HS-27A (cell line): Measurements from ENCODE around the gene ADAMTS15.

Experiments used
- DNase-seq: peaks from one replicate; pipeline ENCODE4 v3.0.0-alpha.2; 2012; ENCODE audit warnings: low read depth, missing footprints

The ADAMTS15 gene

DNA sequence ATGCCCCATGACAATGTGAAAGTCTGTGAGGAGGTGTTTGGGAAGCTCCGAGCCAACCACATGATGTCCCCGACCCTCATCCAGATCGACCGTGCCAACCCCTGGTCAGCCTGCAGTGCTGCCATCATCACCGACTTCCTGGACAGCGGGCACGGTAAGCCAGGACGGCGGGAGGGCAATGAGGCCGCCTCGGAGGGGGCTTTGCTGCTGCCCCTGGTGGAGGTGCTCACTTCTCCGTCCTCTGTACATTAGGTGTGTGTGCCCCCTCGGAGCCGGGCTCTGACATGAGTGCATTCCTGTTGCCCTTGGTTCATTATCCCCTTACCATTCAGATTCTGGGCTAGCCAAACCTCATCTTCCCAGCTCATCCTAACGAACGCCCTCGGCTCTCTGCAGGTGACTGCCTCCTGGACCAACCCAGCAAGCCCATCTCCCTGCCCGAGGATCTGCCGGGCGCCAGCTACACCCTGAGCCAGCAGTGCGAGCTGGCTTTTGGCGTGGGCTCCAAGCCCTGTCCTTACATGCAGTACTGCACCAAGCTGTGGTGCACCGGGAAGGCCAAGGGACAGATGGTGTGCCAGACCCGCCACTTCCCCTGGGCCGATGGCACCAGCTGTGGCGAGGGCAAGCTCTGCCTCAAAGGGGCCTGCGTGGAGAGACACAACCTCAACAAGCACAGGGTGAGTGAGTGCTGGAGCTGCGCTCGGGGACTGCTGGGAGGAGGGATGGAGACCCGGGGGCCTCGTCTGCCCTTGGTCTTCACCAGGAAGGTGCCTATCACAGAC is 13.8 kb downstream of the ADAMTS15 start:
- DNase-seq, result no peak

DNA sequence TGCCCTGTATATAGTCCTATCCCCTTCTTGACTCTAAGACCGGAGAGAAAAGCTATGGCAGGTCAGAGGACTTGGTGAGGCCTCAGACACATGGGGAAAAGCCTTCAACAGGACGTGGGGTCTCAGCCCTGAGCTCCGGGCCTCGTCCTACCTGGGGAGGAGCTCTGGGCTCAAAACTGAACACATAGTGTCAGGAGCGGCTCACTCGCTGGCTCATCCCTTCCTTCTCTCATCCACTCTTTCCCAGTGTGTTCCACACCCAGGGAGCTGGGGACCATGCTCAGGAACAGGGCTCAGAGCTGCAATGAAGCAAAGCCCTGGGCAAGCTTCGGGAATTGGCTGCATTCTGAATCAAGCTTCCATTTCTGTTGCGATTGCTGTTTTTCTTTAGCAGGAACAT is 14.5 kb downstream of the ADAMTS15 start:
- no peak for DNase-seq

DNA sequence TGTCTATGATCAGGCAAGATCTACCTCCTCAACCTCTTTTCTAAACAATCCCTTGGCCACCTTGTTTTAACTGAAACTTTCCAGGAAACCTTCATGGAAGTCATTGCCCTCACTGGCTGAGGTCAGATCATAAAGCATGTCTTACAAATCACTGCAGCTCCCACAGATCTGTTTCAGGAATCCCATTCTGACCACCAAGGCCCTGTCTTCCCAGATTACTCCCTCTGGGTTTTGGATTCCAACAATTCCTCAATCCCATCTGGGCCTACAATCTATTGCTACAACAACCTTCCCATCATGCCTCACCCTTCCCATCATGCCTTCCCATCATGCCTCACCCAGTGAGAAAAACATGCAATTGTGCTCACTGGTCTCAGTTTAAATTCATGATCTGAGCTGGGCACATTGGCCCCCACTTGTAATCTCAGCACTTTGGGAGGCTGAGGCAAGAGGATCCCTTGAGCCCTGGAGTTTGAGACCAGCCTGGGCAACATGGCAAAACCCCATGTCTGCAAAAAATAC is 15.9 kb downstream of the ADAMTS15 start:
- no peak for DNase-seq

DNA sequence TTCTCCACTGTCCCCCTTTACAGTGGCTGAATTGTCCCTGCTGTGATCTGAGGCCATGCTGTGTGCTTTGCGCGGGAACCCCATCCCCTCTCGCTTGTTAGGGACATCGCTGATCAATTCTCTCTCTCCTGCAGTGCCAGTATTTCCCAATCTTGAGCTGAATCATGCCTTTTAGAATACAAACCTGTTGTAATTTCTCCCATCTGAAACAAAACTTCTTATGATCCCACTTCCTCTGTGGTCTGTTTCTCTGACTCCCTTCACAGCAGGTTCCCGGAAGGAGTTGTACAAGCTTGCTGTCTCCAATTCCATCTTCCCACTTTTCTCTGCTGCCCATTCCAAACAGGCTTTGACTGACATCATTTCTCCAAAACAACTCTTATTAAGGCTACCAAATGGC is 16.8 kb downstream of the ADAMTS15 start:
- DNase-seq, result no peak

DNA sequence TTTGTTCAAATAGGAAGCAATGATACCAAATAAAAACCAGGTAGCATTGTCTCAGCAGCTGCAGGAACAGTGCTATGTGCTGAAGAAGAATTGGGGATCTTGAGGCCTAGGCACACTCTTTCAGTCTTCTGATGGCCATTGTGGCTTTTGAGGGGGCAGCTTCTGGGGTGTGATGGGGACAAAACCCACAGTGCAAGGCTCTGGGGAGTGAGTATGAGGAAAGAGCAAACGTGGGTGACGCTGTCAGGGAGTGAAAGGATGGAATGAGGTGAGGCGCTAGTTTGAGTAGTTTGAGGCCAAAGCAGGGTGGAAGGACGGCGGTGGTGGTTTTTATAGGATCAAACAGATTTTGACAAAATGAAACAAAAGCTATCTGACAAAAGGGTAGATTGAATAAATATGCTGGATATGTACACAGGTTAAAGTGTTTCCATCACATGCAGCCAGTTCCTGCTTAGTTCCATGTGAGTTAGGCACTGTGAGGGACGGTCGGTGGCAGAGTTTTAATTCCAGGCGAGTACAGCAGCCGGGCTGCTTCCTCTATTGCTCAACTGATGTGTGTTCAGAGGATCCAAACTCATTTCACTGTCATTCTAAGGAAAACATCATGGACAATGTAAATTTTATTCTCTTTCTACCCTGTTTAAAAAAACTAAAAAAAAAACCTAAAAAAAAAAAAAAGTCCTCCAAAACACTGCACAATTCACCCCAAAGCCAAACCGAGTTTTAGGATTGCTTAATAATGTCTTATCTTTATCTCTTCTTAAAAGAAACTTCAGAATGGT is 18.9 kb downstream of the ADAMTS15 start:
- no peak for DNase-seq

GRCh38 chr11:130469181-130469580 is 20.7 kb downstream of the ADAMTS15 start:
- no peak for DNase-seq

DNA sequence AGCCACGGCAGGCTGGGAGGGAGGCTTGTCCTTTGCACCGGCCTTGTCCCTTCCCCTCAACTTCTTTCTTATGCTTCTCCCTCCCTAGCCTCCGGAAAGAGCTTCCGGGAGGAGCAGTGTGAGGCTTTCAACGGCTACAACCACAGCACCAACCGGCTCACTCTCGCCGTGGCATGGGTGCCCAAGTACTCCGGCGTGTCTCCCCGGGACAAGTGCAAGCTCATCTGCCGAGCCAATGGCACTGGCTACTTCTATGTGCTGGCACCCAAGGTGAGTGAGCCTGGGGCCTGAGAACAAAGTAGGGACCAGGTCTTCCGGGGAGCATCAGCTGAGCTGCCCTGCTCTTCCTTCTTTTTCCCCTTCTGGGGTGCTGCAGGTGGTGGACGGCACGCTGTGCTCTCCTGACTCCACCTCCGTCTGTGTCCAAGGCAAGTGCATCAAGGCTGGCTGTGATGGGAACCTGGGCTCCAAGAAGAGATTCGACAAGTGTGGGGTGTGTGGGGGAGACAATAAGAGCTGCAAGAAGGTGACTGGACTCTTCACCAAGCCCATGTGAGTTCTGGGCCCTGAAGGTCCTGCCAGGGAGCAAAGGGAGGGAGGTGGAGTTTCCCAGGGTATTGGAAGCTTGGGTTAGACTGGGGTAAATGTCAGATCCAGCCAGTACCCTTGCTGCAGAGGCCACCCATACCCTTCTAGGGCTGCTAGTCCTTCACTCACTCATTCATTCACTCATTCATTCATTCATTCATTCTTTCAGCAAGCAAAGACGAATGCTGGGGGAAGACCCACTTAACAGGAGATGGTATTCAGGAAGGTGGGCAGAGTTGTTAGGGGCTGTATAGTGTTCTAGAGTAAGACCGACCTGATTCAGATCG is 22.6 kb downstream of the ADAMTS15 start:
- no peak for DNase-seq

DNA sequence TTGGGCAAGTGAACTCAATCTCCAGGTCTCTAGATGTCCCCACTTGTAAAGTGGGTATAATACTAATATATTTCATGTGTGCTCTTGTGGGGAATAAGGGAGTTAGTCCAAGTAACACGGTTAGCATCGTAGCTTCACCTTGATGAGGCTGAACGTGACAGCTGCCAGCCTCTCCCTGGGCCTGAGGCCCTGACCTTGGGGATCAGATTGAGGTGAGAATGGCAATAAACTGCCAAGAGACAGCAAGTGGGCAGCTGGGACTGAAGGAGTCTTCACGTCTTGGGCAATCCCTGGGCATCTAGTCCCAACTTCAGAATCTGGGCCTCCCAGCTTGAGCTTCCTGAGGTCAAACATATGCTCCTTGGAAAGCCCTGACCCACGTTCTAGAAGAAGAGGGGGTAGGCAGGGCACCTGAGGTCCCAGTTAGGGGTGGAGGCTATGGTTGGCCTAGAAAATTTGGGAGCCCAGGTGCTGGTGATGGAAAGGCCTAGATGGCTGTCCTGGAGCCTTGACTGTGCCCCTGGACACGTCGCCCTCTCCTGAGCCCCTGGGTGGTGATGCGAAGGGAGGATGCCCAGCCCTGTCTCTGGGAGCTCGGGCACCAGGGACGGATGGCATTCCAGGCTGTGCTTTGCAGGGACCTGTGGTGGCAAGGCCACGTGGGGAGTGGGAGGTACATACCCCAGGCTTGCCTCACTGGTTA is 23.4 kb downstream of the ADAMTS15 start:
- no peak for DNase-seq

DNA sequence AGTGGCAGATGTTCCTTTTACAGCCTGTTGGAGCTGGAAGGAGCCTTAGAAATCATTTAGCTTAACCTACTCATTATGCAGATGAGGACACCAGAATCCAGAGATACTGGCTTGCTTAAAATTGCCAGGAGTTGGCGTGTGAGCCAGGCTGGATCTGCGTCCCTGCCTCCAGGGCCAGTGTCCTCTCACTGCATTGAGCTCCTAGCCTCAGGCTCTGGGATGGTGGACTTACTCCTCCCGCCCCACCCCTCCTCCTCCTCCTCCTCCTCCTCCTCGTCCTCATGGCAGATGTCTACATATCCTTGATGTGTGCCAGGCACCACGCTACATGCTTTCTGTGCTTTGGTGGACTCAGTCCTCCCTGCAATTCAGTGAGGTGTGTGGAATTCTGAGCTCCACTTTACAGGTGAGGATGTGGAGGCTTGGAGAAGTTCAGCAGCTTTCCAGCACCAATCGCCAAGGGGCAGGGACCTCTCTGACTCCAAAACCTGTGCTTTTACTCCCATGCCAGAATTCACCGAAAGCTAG is 24.1 kb downstream of the ADAMTS15 start:
- DNase-seq, result no peak

GRCh38 chr11:130473056-130473794 is 24.8 kb downstream of the ADAMTS15 start:
- no peak for DNase-seq

DNA sequence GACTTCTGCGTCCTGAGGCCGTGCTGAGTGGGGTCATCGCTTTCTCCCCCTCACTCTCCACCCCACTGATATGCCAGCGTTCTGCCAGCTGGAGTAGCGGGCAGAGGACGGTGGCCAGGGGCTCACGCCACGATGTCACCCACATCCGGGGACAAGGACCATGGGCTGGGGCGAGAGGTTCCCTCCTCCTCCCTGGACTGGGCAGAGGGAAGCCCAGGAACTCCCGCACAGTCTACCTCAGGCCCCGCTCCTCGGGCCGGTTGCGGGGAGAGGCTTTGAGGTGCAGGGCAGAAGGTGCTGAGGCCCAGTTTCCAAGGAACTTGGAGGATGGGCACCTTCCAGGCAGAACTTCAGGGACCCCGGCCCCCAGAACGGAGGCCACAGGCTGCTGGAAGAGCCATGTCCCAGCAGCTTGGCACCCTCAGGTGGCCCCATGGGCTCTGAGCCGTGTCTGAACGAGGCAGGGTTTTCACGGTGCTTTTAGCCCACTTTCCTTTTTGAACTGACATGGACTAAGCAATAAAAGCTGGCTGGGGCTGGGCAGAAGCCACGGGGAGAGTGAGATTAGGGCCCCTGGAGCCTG is 25.4 kb downstream of the ADAMTS15 start:
- no peak for DNase-seq

GRCh38 chr11:130474637-130475400 is 26.4 kb downstream of the ADAMTS15 start:
- DNase-seq, result no peak

- DNase-seq, result no peak
Observed at GRCh38 chr11:130475426-130476053, 27.1 kb downstream of the ADAMTS15 start.

DNA sequence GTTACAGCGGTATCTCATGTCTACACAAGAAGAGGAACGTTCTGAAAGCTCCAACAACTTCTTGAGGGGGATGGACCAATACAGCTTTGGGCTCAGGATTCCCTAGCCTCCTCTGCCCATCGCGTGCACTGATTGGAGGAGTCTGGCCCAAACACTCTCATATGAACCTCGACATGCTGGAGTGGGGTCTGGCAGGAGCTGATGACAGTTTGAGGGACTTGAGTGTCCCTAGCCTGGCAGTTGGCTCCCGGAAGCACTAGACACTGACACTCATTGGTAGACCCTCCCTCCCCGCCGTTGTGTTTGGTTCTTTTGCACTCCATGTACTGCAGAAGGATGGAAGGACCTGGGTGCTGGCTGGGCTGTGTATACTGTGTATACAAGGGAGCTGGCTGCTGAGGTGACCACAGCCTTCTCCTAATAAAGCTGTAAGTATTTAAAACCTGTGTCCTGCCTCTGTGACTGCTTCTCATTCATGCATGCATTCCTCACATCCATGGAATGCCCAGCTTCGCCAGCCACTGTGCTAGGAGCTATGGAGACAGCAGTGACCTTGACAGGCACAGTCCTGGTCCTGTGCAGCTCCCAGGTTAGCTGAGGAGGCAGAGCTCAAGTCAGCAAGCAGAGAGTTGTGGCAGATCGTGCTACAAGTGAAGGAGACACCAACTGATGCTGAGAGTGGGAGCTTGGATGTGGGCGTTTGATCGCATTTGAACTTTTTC is 27.9 kb downstream of the ADAMTS15 start:
- DNase-seq, result no peak

DNA sequence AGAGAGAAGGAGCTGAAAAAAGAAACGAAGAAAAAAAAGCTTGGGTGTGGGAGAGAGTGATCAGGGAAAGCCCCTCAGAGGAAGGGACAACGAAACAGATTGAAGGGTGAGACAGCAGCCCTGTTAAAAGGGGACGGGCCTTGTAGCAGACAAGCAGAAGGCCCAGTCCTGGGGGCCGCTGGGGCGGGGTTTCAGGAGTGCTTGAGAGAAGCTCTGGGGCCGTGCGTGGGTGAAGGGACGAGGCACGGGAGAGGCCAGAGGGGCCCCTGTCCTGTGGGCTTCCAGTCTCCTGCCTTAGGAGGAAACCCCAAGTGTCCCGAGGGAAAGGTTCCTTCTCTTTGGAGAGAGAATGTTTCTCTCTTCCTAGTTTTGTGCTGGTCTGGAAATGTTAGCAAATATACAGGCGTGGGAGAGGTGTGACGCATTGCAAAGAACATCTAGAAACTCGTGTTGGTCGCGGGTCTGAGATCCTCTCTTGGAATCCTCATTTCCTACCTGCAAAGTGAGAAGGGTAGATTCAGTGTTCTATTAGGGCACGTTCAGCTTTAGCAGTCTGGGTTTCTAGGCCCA is 28.6 kb downstream of the ADAMTS15 start:
- DNase-seq, result no peak

DNA sequence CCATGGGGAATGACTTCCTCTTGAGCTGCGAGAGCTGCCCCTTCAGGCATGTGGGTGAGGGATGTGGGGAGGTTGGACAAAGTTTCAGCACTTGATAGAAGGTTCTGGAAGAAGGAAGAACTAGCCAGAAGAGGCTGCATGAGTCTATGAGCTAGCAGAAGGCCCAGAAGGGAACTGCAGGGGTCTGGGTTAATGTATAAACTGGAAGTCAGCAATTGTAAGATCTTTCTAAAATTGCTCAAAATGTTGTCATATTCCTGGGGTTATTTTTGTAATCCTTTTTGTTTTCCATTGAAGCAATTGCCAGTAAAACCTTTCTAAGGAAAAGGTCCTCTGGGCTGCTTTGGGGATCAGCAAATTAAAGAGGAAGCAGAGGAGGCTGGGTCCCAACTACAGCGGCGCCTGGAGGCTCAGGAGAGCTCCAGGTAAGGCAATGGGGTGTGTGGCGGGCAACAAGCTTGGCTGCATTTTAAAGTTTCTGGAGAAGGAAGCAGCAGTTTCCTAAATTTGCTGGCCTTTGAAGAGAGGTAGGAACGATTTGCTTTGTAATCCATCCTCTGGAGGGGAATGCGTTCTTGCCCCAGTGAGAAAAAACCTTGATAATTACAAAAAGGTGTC is 29.2 kb downstream of the ADAMTS15 start:
- no peak for DNase-seq

DNA sequence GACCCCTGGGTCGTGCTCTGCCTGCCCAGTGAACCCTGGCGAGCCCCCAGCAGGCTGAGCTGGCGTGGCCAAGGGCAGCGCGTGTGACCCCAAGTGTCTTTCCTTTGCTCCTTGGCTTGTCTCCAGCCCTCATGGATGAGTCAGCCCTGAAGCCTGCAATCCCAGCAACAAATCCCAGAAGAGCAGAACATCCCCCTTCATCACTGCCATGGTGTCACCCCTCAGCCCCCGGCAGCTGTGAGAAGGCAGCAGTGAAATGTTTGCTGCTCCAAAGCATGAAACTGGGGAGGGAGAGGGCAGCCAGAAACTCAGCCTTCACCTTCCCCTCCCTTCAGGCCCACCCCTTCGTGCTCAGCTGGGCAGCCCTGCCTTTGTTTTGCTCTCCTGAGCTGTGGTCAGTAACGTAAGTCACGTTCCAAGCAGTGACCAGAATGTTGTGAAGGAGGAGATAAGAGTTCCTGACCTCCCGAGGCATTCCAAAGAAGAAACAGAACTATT is 29.8 kb downstream of the ADAMTS15 start:
- peak; percentile 56 for DNase-seq
